Endodermal cell (in vitro differentiated cells): Measurements from ENCODE around the gene MYL4. TPM values are rescaled to one million over a fixed set of nuclear protein-coding genes. Genes with fewer than 3 reads are reported as not detected.

Experiments used
- DNase-seq: peaks from one replicate; pipeline ENCODE4 v3.0.0-alpha.2; 2017
- H3K27ac ChIP-seq: 2 replicates; pipeline ENCODE4 v1.5.1; 2013; ENCODE audit warnings: mild to moderate bottlenecking, low read depth, low read length, moderate library complexity
- H3K27me3 ChIP-seq: 2 replicates; pipeline ENCODE4 v1.6.1; 2013; ENCODE audit warnings: mild to moderate bottlenecking, low read length, moderate library complexity; ENCODE audit not compliant: insufficient read depth, control insufficient read depth, poor library complexity, severe bottlenecking
- H3K36me3 ChIP-seq: 2 replicates; pipeline ENCODE4 v1.7.0; 2013; ENCODE audit warnings: mild to moderate bottlenecking, low read length, moderate library complexity; ENCODE audit not compliant: control insufficient read depth, insufficient read depth
- H3K4me1 ChIP-seq: one replicate; pipeline ENCODE4 v1.7.0; 2013; ENCODE audit warnings: low read length; ENCODE audit not compliant: control insufficient read depth, insufficient read depth
- H3K4me3 ChIP-seq: 2 replicates; pipeline ENCODE4 v1.5.1; 2013; ENCODE audit warnings: mild to moderate bottlenecking, low read length, moderate library complexity
- H3K9ac ChIP-seq: 2 replicates; pipeline ENCODE4 v1.6.1; 2013; ENCODE audit warnings: mild to moderate bottlenecking, low read length, moderate library complexity; ENCODE audit not compliant: poor library complexity, severe bottlenecking; ENCODE audit errors: extremely low read depth
- H3K9me3 ChIP-seq: 2 replicates; pipeline ENCODE4 v1.6.1; 2013; ENCODE audit warnings: mild to moderate bottlenecking, low read length, moderate library complexity; ENCODE audit not compliant: control insufficient read depth
- H3K27ac Mint-ChIP-seq: 2 replicates; pipeline ENCODE4 v1.8.0; 2020; ENCODE audit warnings: mixed read lengths
- H3K27me3 Mint-ChIP-seq: 2 replicates; pipeline ENCODE4 v1.8.0; 2021; ENCODE audit warnings: mild to moderate bottlenecking, mixed read lengths; ENCODE audit not compliant: insufficient read depth
- H3K36me3 Mint-ChIP-seq: 2 replicates; pipeline ENCODE4 v1.8.0; 2020; ENCODE audit warnings: low read depth, mixed read lengths
- H3K4me1 Mint-ChIP-seq: 2 replicates; pipeline ENCODE4 v1.8.0; 2020; ENCODE audit warnings: mixed read lengths
- H3K4me3 Mint-ChIP-seq: 2 replicates; pipeline ENCODE4 v1.8.0; 2020; ENCODE audit warnings: mild to moderate bottlenecking, moderate library complexity, mixed read lengths
- H3K9me3 Mint-ChIP-seq: 2 replicates; pipeline ENCODE4 v1.8.0; 2020; ENCODE audit warnings: mild to moderate bottlenecking, mixed read lengths
- WGBS, 2 experiments: methylation state at CpG; one replicate each; pipeline versions ENCODE4 v1.1.5 to v1.1.7; 2013; ENCODE audit warnings: missing lambda C conversion rate in 2 of 2, mixed read lengths in 1 of 2; ENCODE audit not compliant: insufficient coverage in 1 of 2, insufficient read length in 1 of 2; 5-methylcytosine and 5-hydroxymethylcytosine counted together
- total RNA-seq, 2 donors: library from RNA; stranded (reverse); fragmentation: NEBNext Ultra II Directional in 1 of 2; extraction: Animal tissue kit (Norgen Biotek cat#: 25700) in 1 of 2; gene quantifications; 2 replicates in 1 of 2; 3 replicates in 1 of 2; pipeline ENCODE4 v1.2.1, GENCODE V29; 2021
- TF ChIP-seq, protein P1 (sequence below): fragments of 200-600 bp; sonication (generic); conservative IDR thresholded peaks from 2 replicates; pipeline ENCODE4 v1.5.0; 2021; ENCODE audit warnings: antibody characterized with exemption, mild to moderate bottlenecking

The MYL4 gene
- total RNA-seq, 2 donors from 2014 or later, result 15.5 to 20.0 TPM

DNA sequence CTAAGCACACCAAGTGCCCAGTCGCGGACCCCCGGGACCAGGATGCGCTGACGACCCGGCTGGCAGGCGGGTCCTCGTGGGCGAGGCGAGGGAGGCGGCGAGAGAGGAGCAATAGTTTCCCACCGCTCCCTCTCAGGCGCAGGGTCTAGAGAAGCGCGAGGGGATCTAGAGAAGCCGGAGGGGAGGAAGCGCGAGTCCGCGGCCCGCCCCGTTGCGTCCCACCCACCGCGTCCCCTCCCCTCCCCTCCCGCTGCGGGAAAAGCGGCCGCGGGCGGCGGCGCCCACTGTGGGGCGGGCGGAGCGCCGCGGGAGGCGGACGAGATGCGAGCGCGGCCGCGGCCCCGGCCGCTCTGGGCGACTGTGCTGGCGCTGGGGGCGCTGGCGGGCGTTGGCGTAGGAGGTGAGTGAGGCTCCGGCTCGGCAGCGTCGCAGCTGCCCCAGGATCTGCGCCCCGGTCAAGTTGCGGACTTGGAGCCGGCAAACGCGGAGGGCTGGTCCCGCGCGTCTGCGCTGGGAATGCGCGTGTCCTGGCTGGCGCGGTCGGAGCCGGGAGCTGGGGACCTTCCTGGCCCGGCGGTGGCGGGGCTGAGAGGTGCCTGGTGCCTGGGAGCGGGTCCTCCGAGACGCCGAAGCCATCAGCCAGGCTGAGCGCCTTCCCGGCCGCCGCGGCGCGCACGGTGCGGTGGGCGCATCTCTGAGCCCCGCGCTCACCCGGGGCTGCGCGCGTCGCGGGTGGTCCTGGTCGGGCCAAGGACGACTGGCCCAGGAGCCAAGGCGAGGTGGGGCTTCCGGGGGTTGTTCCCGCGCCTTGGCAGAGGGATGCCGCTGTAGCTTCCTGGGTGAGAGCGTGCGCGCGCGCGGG lies 44.6 kb downstream of the MYL4 start, which contains the start of gene ITGB3:
Gene ITGB3, plus strand, starts transcription at position 287 of the 862 bp plus-strand sequence. Its CDS starts 35 bp downstream, at position 322.
- H3K4me1 ChIP-seq, result no peaks in the 10 kb centered on the region
- peaks cover 29% of the 10 kb centered on the region for H3K27me3 ChIP-seq
- no peaks in the 10 kb centered on the region for H3K9me3 Mint-ChIP-seq
- 1 to 3% methylated on average over 49 to 108 of the region's 112 CpGs for WGBS, 2 experiments
- peaks cover 23% of the 10 kb centered on the region for H3K4me1 Mint-ChIP-seq
- no peaks in the 10 kb centered on the region for H3K36me3 Mint-ChIP-seq
- H3K27me3 Mint-ChIP-seq, result peaks cover 54% of the 10 kb centered on the region
- H3K9me3 ChIP-seq, result no peaks in the 10 kb centered on the region
- H3K27ac Mint-ChIP-seq, result no peak within 1 kb of the TSS
- H3K4me3 ChIP-seq, result peak within 1 kb of the TSS; percentile 81
- peak; percentile 95 for DNase-seq
- no peaks in the 10 kb centered on the region for H3K36me3 ChIP-seq
- H3K4me3 Mint-ChIP-seq, result peak within 1 kb of the TSS; percentile 74
- H3K9ac ChIP-seq, result no peak within 1 kb of the TSS
- H3K27ac ChIP-seq, result no peak within 1 kb of the TSS
- TF ChIP-seq, protein P1, sequence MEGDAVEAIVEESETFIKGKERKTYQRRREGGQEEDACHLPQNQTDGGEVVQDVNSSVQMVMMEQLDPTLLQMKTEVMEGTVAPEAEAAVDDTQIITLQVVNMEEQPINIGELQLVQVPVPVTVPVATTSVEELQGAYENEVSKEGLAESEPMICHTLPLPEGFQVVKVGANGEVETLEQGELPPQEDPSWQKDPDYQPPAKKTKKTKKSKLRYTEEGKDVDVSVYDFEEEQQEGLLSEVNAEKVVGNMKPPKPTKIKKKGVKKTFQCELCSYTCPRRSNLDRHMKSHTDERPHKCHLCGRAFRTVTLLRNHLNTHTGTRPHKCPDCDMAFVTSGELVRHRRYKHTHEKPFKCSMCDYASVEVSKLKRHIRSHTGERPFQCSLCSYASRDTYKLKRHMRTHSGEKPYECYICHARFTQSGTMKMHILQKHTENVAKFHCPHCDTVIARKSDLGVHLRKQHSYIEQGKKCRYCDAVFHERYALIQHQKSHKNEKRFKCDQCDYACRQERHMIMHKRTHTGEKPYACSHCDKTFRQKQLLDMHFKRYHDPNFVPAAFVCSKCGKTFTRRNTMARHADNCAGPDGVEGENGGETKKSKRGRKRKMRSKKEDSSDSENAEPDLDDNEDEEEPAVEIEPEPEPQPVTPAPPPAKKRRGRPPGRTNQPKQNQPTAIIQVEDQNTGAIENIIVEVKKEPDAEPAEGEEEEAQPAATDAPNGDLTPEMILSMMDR, result peak; percentile 72

DNA sequence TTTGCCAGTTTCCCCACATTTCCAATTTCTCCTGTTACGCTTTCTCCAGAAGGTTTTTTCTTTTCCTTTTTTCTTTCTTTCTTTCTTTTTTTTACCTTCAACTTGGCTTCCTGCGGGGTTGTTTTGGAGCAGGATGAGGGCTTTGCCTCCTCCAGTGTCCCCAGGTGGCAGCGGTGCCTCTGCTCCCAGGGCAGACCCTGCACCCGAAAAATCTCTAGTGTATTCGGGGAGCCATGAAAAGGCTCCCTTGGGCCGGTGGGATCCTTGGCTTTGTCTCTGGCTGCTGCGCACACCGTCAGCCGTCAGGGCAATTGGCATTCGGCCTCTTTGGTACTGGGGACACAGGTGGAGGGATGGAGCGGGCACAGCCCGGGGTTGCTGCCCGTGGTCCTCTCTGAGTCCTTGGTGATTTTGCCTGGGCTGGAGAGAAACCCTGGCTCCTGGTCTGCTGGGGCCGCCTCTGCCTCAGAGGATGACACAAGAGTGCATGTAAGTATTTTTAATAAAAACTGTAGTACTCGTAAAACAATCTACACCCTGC lies 45.3 kb downstream of the MYL4 start:
- H3K4me3 ChIP-seq, result peak overlapping the region; percentile 81
- H3K4me1 ChIP-seq, result no peaks in the 10 kb centered on the region
- H3K9me3 Mint-ChIP-seq, result no peaks in the 10 kb centered on the region
- no peaks in the 10 kb centered on the region for H3K36me3 Mint-ChIP-seq
- H3K9ac ChIP-seq, result no peak overlapping the region
- peak overlapping the region; percentile 74 for H3K4me3 Mint-ChIP-seq
- WGBS, 2 experiments, result 21 to 27% methylated on average over 5 to 14 of the region's 15 CpGs
- H3K9me3 ChIP-seq, result no peaks in the 10 kb centered on the region
- peak; percentile 68 for DNase-seq
- H3K4me1 Mint-ChIP-seq, result peaks cover 23% of the 10 kb centered on the region
- no peaks in the 10 kb centered on the region for H3K36me3 ChIP-seq
- peaks cover 56% of the 10 kb centered on the region for H3K27me3 Mint-ChIP-seq
- H3K27ac ChIP-seq, result no peak overlapping the region
- TF ChIP-seq, protein P1, result no peak
- peaks cover 29% of the 10 kb centered on the region for H3K27me3 ChIP-seq
- no peak overlapping the region for H3K27ac Mint-ChIP-seq

DNA sequence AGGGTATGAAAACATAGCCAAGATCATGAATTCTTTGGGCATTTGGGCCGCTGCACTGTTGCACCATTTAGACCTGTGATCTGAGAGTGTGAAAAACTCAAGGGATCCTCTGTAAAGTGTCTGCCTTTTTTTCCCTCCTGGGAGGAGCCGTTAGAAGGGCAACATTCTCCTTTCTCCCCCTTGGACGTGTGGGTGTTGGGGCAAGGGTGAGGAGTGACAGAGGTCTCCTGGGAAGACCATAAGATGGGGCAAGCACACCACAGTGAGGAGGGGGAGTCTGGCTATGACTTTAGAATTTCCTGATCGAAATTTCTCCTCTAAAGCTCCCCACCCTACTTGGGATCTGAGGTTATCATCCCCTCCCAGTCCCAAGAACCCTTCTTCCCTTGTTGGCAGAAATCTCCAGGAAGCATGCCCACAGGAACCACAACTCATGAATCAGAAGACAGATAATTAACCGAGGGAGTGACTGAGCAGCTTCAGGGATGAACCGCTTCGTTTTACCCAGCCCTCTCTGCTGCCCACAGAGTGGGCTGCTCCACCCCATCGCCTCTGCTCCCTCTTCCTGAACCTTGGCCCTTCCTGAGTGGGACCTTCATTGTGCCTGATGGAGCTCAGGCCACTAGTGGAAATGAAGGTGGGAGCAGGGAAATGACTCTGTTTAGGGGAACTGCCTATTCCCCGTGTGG lies 48.6 kb downstream of the MYL4 start:
- H3K9me3 Mint-ChIP-seq, result no peaks in the 10 kb centered on the region
- H3K27me3 Mint-ChIP-seq, result peaks cover 57% of the 10 kb centered on the region
- Histone ChIP-seq H3K4me1 (no peaks in the 10 kb centered on the region), H3K9ac (no peak overlapping the region), H3K4me3 (no peak overlapping the region), H3K36me3 (no peaks in the 10 kb centered on the region), H3K27ac (no peak overlapping the region), H3K27me3 (peaks cover 29% of the 10 kb centered on the region), H3K9me3 (no peaks in the 10 kb centered on the region)
- DNase-seq, result no peak
- peaks cover 5% of the 10 kb centered on the region for H3K4me1 Mint-ChIP-seq
- WGBS, 2 experiments, result 61 to 82% methylated on average over 2 to 7 of the region's 9 CpGs
- H3K4me3 Mint-ChIP-seq, result no peak overlapping the region
- H3K36me3 Mint-ChIP-seq, result no peaks in the 10 kb centered on the region
- H3K27ac Mint-ChIP-seq, result no peak overlapping the region
- TF ChIP-seq, protein P1, result no peak
